Stimulated activated CD8-positive, alpha-beta memory T cell treated with anti-CD3 and anti-CD28 coated beads, Interleukin-12 subunit alpha, Interleukin-12 subunit beta, amount 100 ng/mL, for 1 hour (primary cell): ENCODE results near the gene LEFTY1.
"Not testable (repeated sequence)": the region's sequence is repeated elsewhere in the genome, so short reads cannot be mapped to it uniquely, and the experiment has no call there.

ENCODE experiments used
- DNase-seq: peaks from one replicate; pipeline ENCODE4 v3.0.0-alpha.2; 2020; ENCODE audit warnings: low read depth

Gene LEFTY1

DNA sequence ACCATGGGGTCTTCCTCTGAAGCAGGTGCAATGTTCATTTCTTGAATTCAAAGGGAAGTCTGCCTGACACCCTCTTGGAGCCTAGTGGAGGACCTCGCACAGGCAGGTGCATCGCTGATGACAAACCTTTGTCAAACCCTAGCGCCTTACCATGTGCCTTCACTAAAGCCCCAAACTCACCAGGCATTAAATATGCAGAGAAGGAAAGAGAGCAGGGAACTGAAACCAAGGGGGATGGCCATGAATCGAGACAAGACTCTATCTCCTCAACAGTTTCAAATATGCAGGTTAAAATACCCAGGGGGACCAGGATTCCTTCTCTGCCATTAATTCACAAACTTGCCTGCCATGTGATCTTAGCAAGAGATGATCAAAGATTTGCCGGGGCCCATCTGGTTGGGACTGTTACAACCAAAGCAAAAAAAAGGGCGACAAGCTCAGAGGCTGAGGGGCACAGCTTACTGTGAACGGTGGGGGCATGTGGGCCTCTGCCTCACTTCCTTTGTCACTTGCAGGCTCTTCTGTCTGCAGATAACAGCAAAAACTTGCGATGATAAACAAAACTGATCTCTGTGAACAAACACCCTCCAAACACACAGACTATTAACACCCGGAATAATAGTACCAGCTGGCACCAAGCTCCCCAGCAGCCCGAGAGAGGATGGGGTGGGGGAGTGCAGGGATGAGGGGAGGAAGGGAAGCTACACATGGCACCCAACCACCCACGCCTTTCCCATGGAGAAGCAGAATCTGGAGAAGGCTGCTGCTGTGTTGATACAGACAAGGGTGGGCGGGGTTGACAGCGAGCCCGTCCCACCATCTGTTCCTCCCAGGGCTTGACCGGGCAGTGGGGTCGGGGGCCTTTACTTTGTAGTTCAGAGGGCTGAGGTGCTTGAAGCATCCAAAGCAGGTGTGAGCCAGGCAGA lies 40.7 kb downstream of the LEFTY1 start:
- peak; percentile 23 for DNase-seq

DNA sequence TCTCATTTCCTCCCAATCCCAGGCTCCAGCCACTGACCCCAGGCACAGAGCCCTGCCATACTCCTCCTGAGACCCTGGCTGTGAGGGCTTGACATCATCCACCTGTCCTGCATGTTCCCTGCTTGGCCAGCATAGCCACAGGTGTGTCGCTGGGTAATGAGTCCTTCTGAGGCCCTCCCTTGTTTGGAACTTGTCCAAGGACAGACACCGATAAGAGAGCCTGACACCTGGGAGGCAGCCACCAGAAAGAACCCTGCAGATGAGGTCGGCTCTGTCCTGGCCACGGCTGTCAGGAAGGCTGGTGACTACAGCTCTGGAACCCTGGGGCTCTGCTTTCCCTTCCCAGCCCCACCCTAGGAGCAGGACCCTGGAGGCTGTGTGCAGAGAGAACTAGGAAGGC lies 41.3 kb downstream of the LEFTY1 start:
- DNase-seq, result no peak

DNA sequence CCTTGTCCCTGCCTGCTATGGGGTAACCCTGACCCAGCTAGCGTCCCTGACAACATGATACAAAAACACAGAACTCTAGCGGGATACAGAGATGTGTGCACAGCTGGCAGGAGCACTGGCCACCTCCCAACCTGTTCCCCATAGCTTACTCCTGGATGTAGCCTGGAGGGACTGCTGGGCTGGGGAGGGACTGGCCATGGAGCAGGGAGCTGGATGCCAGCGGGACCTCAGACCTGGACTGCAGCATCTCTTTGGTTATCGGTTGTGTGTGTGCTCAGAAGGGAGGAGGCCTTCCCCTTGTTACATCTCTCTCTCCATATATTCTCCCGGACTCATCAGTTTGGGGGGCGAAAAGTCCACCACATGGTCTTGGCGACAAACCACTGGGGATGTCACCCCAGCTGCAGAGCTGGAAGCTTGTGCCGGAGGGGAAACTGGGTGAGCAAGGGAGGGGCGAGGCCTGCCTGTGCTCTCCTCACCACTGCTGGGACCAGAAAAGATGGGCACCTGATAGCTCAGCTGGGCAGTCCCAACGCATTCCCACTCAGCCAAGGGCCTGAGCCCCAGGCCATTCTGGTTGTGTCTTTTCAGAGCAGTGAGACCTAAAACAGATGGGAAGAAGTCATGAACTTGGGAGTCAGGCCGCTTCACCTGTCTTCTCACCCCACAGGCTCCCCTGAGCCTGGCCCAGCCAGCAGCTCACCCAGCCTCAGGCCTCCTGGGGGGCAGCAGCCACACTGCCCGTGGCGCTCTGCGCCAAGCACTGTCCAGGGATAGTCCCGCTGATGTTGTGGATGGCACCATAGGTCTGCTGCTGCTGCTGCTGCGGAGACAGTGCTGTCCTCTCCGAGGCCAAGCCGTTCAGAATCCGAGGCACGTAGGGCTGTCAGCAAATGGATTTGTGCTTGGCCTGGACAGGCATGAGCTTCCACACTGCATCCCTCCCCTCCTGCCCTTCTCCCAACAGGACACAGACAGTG lies 42.3 kb downstream of the LEFTY1 start:
- DNase-seq, result no peak

DNA sequence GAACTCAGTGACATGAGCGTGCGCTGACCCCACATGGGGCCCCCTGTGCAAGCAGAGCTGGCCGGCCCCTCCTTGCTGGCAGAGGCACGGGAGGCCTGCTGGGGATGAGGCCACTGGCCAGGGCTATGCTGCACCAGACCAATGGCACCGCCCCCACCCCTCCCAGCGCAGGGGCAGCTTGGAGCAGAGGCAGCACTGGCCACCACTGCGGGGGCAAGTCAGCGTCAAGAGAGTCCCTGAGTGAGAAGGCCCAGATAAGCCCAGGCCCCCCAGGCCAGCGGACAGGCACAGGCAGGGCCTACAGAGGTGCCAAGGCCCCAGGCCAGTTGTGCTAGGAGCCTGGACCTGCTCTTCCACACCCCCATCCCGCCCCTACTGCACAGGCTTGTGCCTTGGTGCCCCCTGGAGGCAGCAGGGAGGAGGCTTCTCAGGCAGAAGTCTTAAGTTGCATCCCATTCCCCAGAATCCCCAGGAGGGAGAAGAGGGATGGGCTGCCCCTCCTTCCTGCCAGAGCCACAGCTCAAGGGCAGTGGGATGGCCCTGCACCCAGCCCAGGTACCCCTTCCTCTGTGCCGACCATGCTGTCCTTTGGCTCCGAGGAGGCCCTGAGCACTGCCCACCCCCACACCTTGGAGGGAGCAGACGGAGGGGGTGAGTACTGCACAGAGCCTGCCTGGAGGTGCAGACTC lies 43.2 kb downstream of the LEFTY1 start:
- no peak for DNase-seq

DNA sequence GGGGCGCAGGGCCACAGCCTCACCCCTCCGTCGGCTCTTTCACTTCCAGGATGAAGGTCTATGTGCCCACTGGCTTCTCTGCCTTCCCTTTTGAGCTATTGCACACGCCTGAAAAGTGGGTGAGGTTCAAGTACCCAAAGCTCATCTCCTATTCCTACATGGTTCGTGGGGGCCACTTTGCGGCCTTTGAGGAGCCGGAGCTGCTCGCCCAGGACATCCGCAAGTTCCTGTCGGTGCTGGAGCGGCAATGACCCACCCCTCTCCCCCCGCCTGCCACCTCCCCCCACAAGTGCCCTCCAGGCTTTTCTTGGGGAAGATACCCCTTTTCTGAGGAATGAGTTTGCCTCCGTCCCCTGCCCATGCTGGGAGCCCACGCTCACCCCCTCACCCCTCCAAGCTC lies 43.8 kb downstream of the LEFTY1 start:
- no peak for DNase-seq

DNA sequence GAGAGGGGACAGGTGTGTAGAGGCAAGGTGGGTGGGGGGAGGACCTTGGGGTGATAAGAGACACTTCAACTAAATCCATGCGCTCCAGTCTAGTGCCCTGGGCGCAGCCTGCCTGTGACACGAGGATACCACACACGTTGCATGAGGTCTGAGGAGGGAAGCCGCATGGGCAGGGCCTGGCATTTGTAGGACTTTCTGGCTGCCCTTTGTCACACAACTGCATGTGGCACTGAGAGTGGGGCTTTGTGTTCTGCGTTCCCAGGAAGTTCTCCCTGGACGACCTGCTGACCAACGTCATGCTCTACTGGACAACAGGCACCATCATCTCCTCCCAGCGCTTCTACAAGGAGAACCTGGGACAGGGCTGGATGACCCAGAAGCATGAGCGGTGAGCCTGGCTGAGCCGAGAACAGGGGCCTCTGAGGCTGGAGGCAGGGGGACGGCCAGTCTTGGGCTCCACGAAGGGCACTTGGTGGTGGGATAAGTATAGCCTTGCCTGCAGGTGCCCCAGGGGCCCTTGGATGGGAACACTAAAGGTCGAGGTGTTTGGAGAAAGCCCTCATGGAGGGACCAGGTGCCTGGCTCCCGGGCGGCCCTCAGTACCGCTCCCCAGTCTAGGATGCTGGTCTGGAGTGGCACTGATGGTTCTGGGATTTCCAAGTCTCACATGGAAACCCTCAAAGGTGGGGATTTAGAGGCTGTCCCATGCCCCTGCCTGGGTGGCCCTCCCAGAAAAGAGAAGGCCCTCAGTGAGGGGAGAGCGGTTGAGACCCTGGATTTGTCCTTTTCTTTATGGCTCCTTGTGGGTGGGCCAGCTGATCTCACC lies 44.5 kb downstream of the LEFTY1 start:
- no peak for DNase-seq

DNA sequence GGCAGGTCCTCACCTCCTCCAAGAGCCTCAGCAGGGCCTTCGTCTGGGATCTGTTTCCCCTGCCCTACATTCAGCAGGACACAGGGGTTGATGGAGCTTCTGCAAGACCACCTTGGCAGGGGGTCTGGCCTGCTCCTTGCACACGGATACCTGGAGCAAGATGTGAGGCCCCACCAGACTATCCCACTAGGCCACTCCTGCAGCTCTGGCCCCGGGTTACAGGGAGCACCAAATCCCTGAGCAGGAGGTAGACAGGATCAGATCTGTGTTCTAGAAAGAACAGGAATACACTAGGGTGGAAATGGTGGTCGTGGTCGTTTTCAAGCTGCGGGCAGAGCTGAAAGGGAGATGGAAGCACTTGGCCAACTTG lies 45.5 kb downstream of the LEFTY1 start:
- no peak for DNase-seq

DNA sequence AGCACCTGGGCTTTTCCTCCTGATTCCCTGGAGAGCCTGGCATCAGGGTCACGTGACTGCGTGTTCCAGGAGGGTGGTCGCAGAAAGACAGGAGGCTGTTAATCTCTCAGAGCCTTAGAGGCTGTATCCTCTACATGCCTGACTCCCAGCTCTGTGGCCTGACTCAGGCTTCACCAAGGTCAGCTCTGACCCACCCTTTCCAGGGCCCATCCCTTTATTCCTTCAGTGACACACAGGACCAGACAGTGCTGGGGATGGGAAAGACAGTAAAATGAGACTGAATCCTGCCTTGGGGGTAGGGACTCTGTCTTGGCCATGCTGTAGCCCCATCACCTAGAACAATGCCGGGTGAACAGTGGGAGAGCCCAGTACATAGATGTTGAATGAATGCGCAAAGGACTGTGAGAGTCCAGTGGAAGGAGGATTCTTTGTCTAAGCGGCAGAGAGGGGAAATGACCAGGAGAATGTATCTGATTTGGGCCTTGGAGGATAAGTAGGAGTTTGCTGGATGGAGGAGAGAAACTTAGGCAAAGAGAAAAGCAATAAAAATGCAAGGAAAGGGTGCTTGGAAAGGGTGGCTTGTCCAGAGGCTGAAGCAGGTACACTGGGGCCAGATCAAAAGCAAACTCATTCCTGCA lies 46.0 kb downstream of the LEFTY1 start:
- DNase-seq, result no peak

DNA sequence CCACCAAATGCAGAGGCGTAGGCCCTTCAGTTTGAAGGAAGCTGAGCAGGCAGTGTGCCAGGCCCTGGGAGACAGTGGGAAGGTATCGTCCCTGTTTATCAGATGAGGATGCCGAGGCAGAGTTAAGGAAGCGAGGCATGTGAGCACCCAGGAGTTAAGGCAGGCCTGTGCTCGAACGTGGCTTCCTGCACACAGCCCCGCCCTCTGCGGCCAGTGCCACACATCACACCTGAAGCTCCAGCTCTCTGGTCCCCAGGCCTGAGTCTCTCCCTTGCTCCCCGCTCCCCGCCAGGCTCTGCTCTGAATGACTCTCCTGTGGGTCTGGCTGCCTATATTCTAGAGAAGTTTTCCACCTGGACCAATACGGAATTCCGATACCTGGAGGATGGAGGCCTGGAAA lies 46.9 kb downstream of the LEFTY1 start:
- no peak for DNase-seq

DNA sequence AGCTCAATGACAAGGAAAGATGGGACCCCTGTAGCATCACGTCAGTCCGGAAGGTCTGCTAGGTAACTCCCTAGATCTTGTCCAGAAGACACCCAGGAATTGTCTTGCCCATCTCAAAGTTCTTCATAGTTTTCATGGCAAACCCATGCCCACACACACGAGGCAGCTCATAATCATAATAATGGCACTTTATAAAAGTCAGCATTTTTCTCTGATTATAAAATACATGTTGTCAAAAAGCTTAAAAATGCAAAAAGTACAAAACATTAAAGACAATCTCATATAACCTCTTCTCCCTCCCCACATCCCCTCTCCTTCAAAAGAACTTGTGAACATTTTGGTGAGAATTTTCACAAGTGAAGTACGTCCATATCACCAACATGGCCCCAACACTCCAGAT lies 48.2 kb downstream of the LEFTY1 start:
- no peak for DNase-seq

DNA sequence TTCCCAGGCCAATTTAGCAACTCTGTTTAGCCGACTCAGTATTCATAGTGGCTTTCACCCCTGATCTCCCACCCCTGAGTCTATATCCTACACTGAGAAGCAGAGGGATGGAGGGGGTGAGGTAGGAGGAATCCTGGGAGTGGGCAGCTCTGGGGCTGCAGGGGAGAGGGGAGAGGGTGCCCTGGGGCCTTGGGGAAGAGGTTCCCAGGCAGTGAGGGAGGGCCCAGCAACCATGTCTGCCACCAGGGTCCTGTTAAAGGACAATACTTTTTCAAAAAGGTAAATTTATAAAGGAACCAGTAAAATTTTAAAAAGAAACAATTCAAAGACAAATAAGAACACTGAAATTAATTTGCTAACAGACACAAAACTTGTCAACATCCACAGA lies 48.7 kb downstream of the LEFTY1 start:
- no peak for DNase-seq

DNA sequence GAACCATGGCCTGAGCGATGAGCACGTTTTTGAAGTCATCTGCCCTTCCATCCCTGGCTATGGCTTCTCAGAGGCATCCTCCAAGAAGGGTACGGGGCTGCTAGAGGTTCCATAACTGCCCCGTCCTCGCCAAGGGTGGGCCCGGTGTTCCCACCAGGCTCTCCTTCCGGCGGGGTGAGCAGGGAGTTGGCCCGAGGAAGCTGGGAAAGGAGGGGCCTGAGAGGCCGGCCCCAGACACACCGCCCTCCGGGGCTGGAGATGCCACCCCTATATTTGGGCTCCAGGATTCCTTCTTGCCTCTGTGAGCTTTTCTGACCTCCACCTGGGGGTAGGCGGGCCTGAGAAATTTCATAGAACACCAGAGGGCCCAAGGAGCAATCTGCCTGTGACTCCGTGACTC lies 50.2 kb downstream of the LEFTY1 start:
- DNase-seq, result no peak

DNA sequence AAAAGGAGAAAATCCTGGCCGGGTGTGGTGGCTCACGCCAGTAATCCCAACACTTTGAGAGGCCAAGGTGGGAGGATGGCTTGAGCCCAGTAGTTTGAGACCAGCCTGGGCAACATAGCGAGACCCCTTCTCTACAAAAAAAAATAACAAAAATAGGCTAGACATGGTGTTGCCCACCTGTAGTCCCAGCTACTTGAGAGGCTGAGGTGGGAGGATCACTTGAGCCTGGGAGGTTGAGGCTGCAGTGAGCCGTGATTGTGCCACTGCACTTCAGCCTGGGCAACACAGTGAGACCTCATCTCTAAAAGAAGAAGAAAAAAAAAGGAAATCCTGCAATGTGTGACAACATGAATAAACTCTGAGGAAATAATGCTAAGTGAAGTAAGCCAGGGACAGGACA lies 52.6 kb downstream of the LEFTY1 start:
- DNase-seq, result not testable (repeated sequence)
